Panc1 (cell line): ENCODE data around the gene TTLL5.

Experiments
- CTCF ChIP-seq: fragments of 450-650 bp; IDR thresholded peaks from 2 replicates; pipeline ENCODE4 v1.5.1; 2017; ENCODE audit warnings: mild to moderate bottlenecking
- POLR2AphosphoS5 ChIP-seq: IDR thresholded peaks from 2 replicates; pipeline ENCODE4 v1.6.1; 2012; ENCODE audit warnings: mild to moderate bottlenecking, low read depth, low read length, moderate library complexity
- REST ChIP-seq, 2 experiments: IDR thresholded peaks; 2 replicates each; pipeline ENCODE4 v1.6.1; 2011 to 2012; ENCODE audit warnings: low read depth in 2 of 2, control low read depth in 1 of 2, low read length in 1 of 2, mild to moderate bottlenecking in 1 of 2, moderate library complexity in 1 of 2; ENCODE audit not compliant: insufficient read depth in 1 of 2
- SIN3A ChIP-seq: IDR thresholded peaks from 2 replicates; pipeline ENCODE4 v1.6.1; 2012; ENCODE audit warnings: low read depth, mild to moderate bottlenecking, low read length, moderate library complexity, borderline replicate concordance; ENCODE audit not compliant: insufficient read depth

GRCh38 chr14:75720842-75721498 is 59.9 kb downstream of the TTLL5 start:
- TF ChIP-seq CTCF (no peak), POLR2AphosphoS5 (no peak), REST (IDR thresholded peaks at IDR 0.05; ENCODE audit: insufficient read depth in 1 of 2, low read depth in 2 of 2, low read length in 1 of 2) (no peak), SIN3A (no peak)
